ENCODE data around the gene TMEM132C. TPM values are rescaled to one million over a fixed set of nuclear protein-coding genes. Genes with fewer than 3 reads are reported as not detected.

TMEM132C gene
- total and polyA plus RNA-seq, 2 of the 8 experiments (the other 6 are each of a cell fraction or from before 2014, with no cell fraction given) = 0.23 to 0.76 TPM

DNA sequence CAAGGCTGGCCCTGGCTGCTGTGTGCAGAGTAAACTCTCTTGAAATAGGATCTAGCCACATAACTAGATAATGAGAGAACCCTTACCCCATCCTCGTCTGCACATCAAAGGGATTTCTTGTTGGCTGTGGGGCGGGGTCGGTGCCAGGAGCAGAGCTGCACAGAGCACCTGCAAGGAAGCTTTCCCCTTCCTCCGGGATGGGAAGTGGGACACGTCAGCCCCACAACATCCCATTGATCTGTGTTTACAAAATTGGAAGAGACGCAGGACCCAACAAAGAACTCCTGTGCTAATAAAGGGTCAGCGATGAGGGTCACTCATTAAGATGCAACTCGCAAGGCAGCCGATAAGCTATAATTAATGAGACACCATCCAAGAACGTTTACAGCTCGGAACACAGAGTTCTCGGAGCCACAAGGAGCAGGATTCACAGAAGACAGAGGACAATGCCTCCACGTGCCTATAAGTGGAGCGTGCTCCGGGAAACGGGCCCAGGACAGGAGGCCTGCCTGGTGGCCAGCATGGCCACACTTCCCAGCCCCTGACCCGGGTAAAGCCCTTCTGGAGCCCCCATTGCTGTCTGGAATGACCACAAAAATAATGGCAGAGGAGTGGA, 385.3 kb downstream of the TMEM132C start:
- no peak for FAIRE-seq
- Histone ChIP-seq H2BK12ac (ENCODE audit: low read depth, low read length) (no peak overlapping the region), H2BK5ac (ENCODE audit: low read depth, low read length) (no peak overlapping the region), H3K23me2 (ENCODE audit: low read depth, low read length) (no peaks in the 10 kb centered on the region), H3K4me2 (ENCODE audit: insufficient read depth in 1 of 2, low read depth in 2 of 2, low read length in 2 of 2) (no peak overlapping the region), H3K18ac (ENCODE audit: extremely low read depth, low read length) (no peak overlapping the region), H2BK120ac (replicated peaks; ENCODE audit: low read depth, low read length) (no peak overlapping the region), H2BK15ac (ENCODE audit: low read length) (no peak overlapping the region), H3K9me3 (ENCODE audit: insufficient read depth in 2 of 2, low read depth in 1 of 2, low read length in 1 of 2) (peaks cover 0 to under 1% of the 10 kb centered on the region in 2 experiments; a peak in 1 of 4 replicates), H4K5ac (ENCODE audit: insufficient read length, low read depth, low read length) (no peak overlapping the region), H3K36me3 (ENCODE audit: control insufficient read depth in 2 of 4, insufficient read depth in 4 of 4, low read length in 3 of 4) (no peaks in the 10 kb centered on the region), H4K8ac (ENCODE audit: extremely low read depth, insufficient read depth, low read length) (no peak overlapping the region), H3K27me3 (replicated peaks in 1 of 4; ENCODE audit: control insufficient read depth in 3 of 4, extremely low read depth in 1 of 4, insufficient read depth in 3 of 4, low read length in 3 of 4) (no peaks in the 10 kb centered on the region), H3K4me1 (replicated peaks in 1 of 4; ENCODE audit: control insufficient read depth in 3 of 4, insufficient read depth in 4 of 4, low read length in 3 of 4) (no peaks in the 10 kb centered on the region), H2BK20ac (ENCODE audit: low read length) (no peak overlapping the region), H3K14ac (ENCODE audit: insufficient read length) (no peak overlapping the region), H4K20me1 (replicated peaks in 1 of 2; ENCODE audit: control insufficient read depth in 1 of 2, insufficient read depth in 2 of 2, low read length in 2 of 2) (no peaks in the 10 kb centered on the region), H3K79me2 (ENCODE audit: control insufficient read depth in 1 of 2, insufficient read depth in 2 of 2, low read length in 2 of 2) (no peaks in the 10 kb centered on the region), H2AK5ac (ENCODE audit: low read depth, low read length) (no peak overlapping the region), H3K23ac (ENCODE audit: insufficient read length) (no peak overlapping the region), H3K56ac (replicated peaks; ENCODE audit: insufficient read length, low read depth, low read length) (no peak overlapping the region), H3K4me3 (ENCODE audit: extremely low read depth in 1 of 4, insufficient read depth in 2 of 4, low read depth in 3 of 4, low read length in 4 of 4) (no peak overlapping the region), H4K91ac (replicated peaks; ENCODE audit: insufficient read length, low read length) (no peak overlapping the region), H2AFZ (ENCODE audit: low read length) (no peak overlapping the region), H3K79me1 (ENCODE audit: low read depth, low read length) (no peaks in the 10 kb centered on the region), H3K4ac (replicated peaks; ENCODE audit: insufficient read length, low read depth, low read length) (no peak overlapping the region), H3K9ac (replicated peaks in 1 of 4; ENCODE audit: extremely low read depth in 1 of 4, low read depth in 3 of 4, low read length in 3 of 4) (no peak overlapping the region), H3K27ac (ENCODE audit: low read depth, low read length) (no peak overlapping the region)
- CTCF ChIA-PET (ENCODE audit: partially characterized antibody) = no interaction called here
- POLR2A ChIA-PET (ENCODE audit: partially characterized antibody) = no interaction called here
- WGBS, 2 experiments (ENCODE audit: extremely low coverage in 1 of 2, insufficient coverage in 1 of 2, insufficient read length in 1 of 2, insufficient replicate concordance in 2 of 2, low coverage in 1 of 2, low lambda C conversion rate in 2 of 2, missing lambda C conversion rate in 1 of 2) = 89% methylated on average over 17 of the region's 17 CpGs; no CpG with 5 or more reads in 1 of the 2 experiments
- TF ChIP-seq, protein P1, sequence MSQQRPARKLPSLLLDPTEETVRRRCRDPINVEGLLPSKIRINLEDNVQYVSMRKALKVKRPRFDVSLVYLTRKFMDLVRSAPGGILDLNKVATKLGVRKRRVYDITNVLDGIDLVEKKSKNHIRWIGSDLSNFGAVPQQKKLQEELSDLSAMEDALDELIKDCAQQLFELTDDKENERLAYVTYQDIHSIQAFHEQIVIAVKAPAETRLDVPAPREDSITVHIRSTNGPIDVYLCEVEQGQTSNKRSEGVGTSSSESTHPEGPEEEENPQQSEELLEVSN (IDR thresholded peaks at IDR 0.05) = no peak
- no peak for TF ChIP-seq KDM5A (IDR thresholded peaks at IDR 0.05; ENCODE audit: low read length)
- no peak for DNase-seq (ENCODE audit: low read depth in 1 of 2, low spot score in 2 of 2)
